ENCODE results near the gene MAPK8. TPM values are rescaled to one million over a fixed set of nuclear protein-coding genes. Genes with fewer than 3 reads are reported as not detected.

The MAPK8 gene
- total and polyA plus RNA-seq, 9 of the 15 experiments (the other 6 are each of a cell fraction or from before 2014, with no cell fraction given), result 6.4 to 159 (median 71.0) TPM

GRCh38 chr10:48306870-48307710 lies 613 bp downstream of the MAPK8 start:
- CTCF ChIA-PET (ENCODE audit: low intra/inter-chr PET ratio), result no interaction called here
- TF ChIP-seq KDM1A (IDR thresholded peaks at IDR 0.05) (no peak), ZNF175 (CRISPR knock-in tag; IDR thresholded peaks at IDR 0.05; ENCODE audit: low read depth) (no peak), GABPB1 (CRISPR knock-in tag; IDR thresholded peaks at IDR 0.05) (0 out of 2 replicates have a peak, but pooled peaks have one; percentile 48), HDAC8 (tag; IDR thresholded peaks at IDR 0.05) (no peak), EGR1 (conservative IDR thresholded peaks at IDR 0.05) (peak; percentile 76), ZNF23 (CRISPR knock-in tag; IDR thresholded peaks at IDR 0.05) (no peak), FOS (IDR thresholded peaks at IDR 0.05; ENCODE audit: extremely low read depth, insufficient read length) (no peak), CBFB (CRISPR knock-in tag; IDR thresholded peaks at IDR 0.05) (0 out of 2 replicates have a peak, but pooled peaks have one; percentile 52), BRD4 (IDR thresholded peaks at IDR 0.05) (0 out of 2 replicates have a peak, but pooled peaks have one; percentile 35), RFX7 (CRISPR knock-in tag; IDR thresholded peaks at IDR 0.05) (no peak), ETS2 (tag; IDR thresholded peaks at IDR 0.05; ENCODE audit: borderline replicate concordance, poor library complexity, severe bottlenecking) (no peak), BRF1 (IDR thresholded peaks at IDR 0.05; ENCODE audit: borderline replicate concordance, extremely low read depth, insufficient read length) (no peak), RBBP5 (IDR thresholded peaks at IDR 0.05; ENCODE audit: borderline replicate concordance, insufficient read depth, low read length, poor library complexity, severe bottlenecking) (peak; percentile 42), BRF2 (IDR thresholded peaks at IDR 0.05; ENCODE audit: borderline replicate concordance, insufficient read depth, insufficient read length) (no peak)
- TF ChIP-seq, protein P1, sequence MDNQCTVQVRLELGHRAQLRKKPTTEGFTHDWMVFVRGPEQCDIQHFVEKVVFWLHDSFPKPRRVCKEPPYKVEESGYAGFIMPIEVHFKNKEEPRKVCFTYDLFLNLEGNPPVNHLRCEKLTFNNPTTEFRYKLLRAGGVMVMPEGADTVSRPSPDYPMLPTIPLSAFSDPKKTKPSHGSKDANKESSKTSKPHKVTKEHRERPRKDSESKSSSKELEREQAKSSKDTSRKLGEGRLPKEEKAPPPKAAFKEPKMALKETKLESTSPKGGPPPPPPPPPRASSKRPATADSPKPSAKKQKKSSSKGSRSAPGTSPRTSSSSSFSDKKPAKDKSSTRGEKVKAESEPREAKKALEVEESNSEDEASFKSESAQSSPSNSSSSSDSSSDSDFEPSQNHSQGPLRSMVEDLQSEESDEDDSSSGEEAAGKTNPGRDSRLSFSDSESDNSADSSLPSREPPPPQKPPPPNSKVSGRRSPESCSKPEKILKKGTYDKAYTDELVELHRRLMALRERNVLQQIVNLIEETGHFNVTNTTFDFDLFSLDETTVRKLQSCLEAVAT (IDR thresholded peaks at IDR 0.05), result no peak
- TF ChIP-seq, protein P2, sequence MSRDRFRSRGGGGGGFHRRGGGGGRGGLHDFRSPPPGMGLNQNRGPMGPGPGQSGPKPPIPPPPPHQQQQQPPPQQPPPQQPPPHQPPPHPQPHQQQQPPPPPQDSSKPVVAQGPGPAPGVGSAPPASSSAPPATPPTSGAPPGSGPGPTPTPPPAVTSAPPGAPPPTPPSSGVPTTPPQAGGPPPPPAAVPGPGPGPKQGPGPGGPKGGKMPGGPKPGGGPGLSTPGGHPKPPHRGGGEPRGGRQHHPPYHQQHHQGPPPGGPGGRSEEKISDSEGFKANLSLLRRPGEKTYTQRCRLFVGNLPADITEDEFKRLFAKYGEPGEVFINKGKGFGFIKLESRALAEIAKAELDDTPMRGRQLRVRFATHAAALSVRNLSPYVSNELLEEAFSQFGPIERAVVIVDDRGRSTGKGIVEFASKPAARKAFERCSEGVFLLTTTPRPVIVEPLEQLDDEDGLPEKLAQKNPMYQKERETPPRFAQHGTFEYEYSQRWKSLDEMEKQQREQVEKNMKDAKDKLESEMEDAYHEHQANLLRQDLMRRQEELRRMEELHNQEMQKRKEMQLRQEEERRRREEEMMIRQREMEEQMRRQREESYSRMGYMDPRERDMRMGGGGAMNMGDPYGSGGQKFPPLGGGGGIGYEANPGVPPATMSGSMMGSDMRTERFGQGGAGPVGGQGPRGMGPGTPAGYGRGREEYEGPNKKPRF (IDR thresholded peaks at IDR 0.05; ENCODE audit: low read depth, low read length), result no peak

More at GRCh38 chr10:48306870-48307710, 613 bp downstream of the MAPK8 start:
- WGBS (ENCODE audit: insufficient coverage, low coverage, missing lambda C conversion rate), result under 1% methylated on average over 62 of the region's 70 CpGs
- ATAC-seq (peak; percentile 81), FAIRE-seq (peak; percentile 32), DNase-seq (ENCODE audit: extremely low read depth in 1 of 4, low spot score in 3 of 4) (peak; percentile 78 to 94 (median 90))
- POLR2A ChIA-PET, result interaction anchor here (2.8 kb wide), 1 partner anchor 10 kb away, joined by 15 read pairs; no protein-coding TSS in a partner anchor
- Histone ChIP-seq H3K9ac (ENCODE audit: insufficient read depth in 1 of 2, low read depth in 2 of 2, low read length in 2 of 2) (peak overlapping the region; percentile 77 to 95), H3K79me2 (ENCODE audit: control insufficient read depth, insufficient read depth, low read length) (peaks cover 53% of the 10 kb centered on the region), H4K20me1 (replicated peaks; ENCODE audit: control insufficient read depth, insufficient read depth, low read length) (peaks cover 19% of the 10 kb centered on the region; the same call in 1 of the 2 replicates), H3K9me1 (ENCODE audit: control insufficient read depth, insufficient read depth, low read length) (no peaks in the 10 kb centered on the region), H3K9me3 (replicated peaks; ENCODE audit: control insufficient read depth, insufficient read depth, low read depth, low read length) (peaks cover 4% of the 10 kb centered on the region; the same call in 1 of the 2 replicates), H3K27me3 (ENCODE audit: control insufficient read depth in 2 of 2, insufficient read depth in 2 of 2, low read length in 2 of 2) (no peaks in the 10 kb centered on the region; a peak in 1 of 5 replicates), H2AFZ (ENCODE audit: low read depth, low read length) (peak overlapping the region; percentile 82), H3K4me3 (peak overlapping the region; percentile 81), H3K36me3 (ENCODE audit: control insufficient read depth, insufficient read depth, low read length) (peaks cover 16% of the 10 kb centered on the region; the same call in 2 of the 3 replicates), H3K4me1 (replicated peaks in 1 of 2; ENCODE audit: control insufficient read depth in 2 of 2, insufficient read depth in 2 of 2, low read length in 2 of 2) (peaks cover 9 to 19% of the 10 kb centered on the region in 2 experiments), H3K27ac (ENCODE audit: extremely low read depth, low read depth, low read length) (peak overlapping the region; percentile 90), H3K4me2 (ENCODE audit: insufficient read depth, low read length) (peak overlapping the region; percentile 88)
- intact Hi-C loops (cut with micrococcal nuclease), result loop anchor here (2.0 to 5.0 kb wide), 3 partner anchors 50 to 200 kb away; no protein-coding TSS in a partner anchor
- in situ Hi-C loops (cut with MboI), result no loop called here
- BruUV-seq (replicated peaks), result no TSS peak

Measured in K562 (cell line).